Calu3 (cell line): Measurements from ENCODE around the gene LFNG. TPM values are rescaled to one million over a fixed set of nuclear protein-coding genes. Genes with fewer than 3 reads are reported as not detected.

Experiments used
- BruUV-seq: library from RNA; stranded (reverse); fragments of 400-500 nt; replicated peaks from 2 replicates; lab custom pipeline; 2021; lab: Mats Ljungman, UMichigan
- CTCF ChIA-PET: fragments of 300-600 bp; sonication (Branson Sonifier 250); formaldehyde crosslinking; loops from one replicate; lab custom pipeline; 2022; ENCODE audit warnings: antibody characterized with exemption; lab: Charles Lee
- DNase-seq: peaks from one replicate; pipeline ENCODE4 v3.0.0; 2022
- H3K27ac Mint-ChIP-seq: one replicate; pipeline ENCODE4 v1.8.0; 2022; ENCODE audit warnings: mixed read lengths; ENCODE audit not compliant: unreplicated experiment
- H3K27me3 Mint-ChIP-seq: one replicate; pipeline ENCODE4 v1.8.0; 2022; ENCODE audit warnings: mixed read lengths; ENCODE audit not compliant: unreplicated experiment
- H3K36me3 Mint-ChIP-seq: one replicate; pipeline ENCODE4 v1.8.0; 2022; ENCODE audit warnings: mild to moderate bottlenecking, moderate library complexity, mixed read lengths; ENCODE audit not compliant: insufficient read depth, unreplicated experiment
- H3K4me1 Mint-ChIP-seq: one replicate; pipeline ENCODE4 v1.8.0; 2022; ENCODE audit warnings: mild to moderate bottlenecking, low read depth, mixed read lengths; ENCODE audit not compliant: unreplicated experiment
- H3K4me3 Mint-ChIP-seq: one replicate; pipeline ENCODE4 v1.8.0; 2022; ENCODE audit warnings: mild to moderate bottlenecking, low read depth, moderate library complexity, mixed read lengths; ENCODE audit not compliant: unreplicated experiment
- H3K9me3 Mint-ChIP-seq: one replicate; pipeline ENCODE4 v1.8.0; 2022; ENCODE audit warnings: low read depth, mixed read lengths; ENCODE audit not compliant: unreplicated experiment
- CTCF ChIP-seq: fragments of 200-600 bp; IDR thresholded peaks from one replicate; pipeline ENCODE4 v1.8.0; 2022; ENCODE audit warnings: antibody characterized with exemption; ENCODE audit not compliant: unreplicated experiment
- intact Hi-C: fragments of 100-400 bp; cut with micrococcal nuclease; formaldehyde crosslinking; loops from one replicate; pipeline ENCODE4 v1.10.0; 2022; ENCODE audit not compliant: unreplicated experiment
- total RNA-seq: library from RNA; stranded (reverse); gene quantifications from 2 replicates; pipeline ENCODE4 v1.2.3, GENCODE V29; 2022

Gene LFNG
- total RNA-seq, 1 experiment from 2014 or later, result 59.1 TPM

GRCh38 chr7:2553831-2554581, 34.4 kb downstream of the LFNG start:
- Mint-ChIP-seq H3K27me3 (no peaks in the 10 kb centered on the region), H3K9me3 (no peaks in the 10 kb centered on the region), H3K36me3 (peaks cover 73% of the 10 kb centered on the region), H3K4me1 (peaks cover 31% of the 10 kb centered on the region), H3K4me3 (peak overlapping the region; percentile 93), H3K27ac (peak overlapping the region; percentile 93)
- no peak for DNase-seq
- CTCF ChIA-PET, result interaction anchor here (0.6 to 1.0 kb wide), 4 partner anchors 12 to 28 kb away, joined by 3 to 6 read pairs (median 3); no protein-coding TSS in a partner anchor
- intact Hi-C loops, result no loop called here
- TSS peak; percentile 35 for BruUV-seq
- TF ChIP-seq CTCF, result no peak

- BruUV-seq, result no TSS peak
- CTCF ChIA-PET, result interaction anchor here (0.6 to 1.0 kb wide), 3 partner anchors 12 to 28 kb away, joined by 3 read pairs; no protein-coding TSS in a partner anchor
- no peaks in the 10 kb centered on the region for H3K9me3 Mint-ChIP-seq
Measured at GRCh38 chr7:2554661-2555111, 35.1 kb downstream of the LFNG start.

GRCh38 chr7:2555121-2556052, 35.8 kb downstream of the LFNG start, which contains the start of gene BRAT1:
Gene BRAT1, minus strand, starts transcription at chr7:2555524. Its CDS starts 1,093 bp downstream, at chr7:2554431.
- peak; percentile 71 for TF ChIP-seq CTCF
- no TSS peak for BruUV-seq
- Mint-ChIP-seq H3K36me3 (peaks cover 81% of the 10 kb centered on the region), H3K27ac (peak within 1 kb of the TSS; percentile 93), H3K4me1 (peaks cover 38% of the 10 kb centered on the region), H3K4me3 (peak within 1 kb of the TSS; percentile 93), H3K9me3 (no peaks in the 10 kb centered on the region), H3K27me3 (no peaks in the 10 kb centered on the region)
- peak; percentile 99 for DNase-seq
- CTCF ChIA-PET, result interaction anchor here (0.6 to 1.2 kb wide), 7 partner anchors 17 to 994 kb away, joined by 3 to 12 read pairs (median 6); partner anchors contain the start of gene LFNG
- intact Hi-C loops, result loop anchor here (5.0 kb wide), 2 partner anchors 33 to 78 kb away; partner anchors contain the start of gene GRIFIN

More at GRCh38 chr7:2554661-2555111, 35.1 kb downstream of the LFNG start:
- Mint-ChIP-seq H3K4me3 (peak overlapping the region; percentile 93), H3K27ac (peak overlapping the region; percentile 93), H3K27me3 (no peaks in the 10 kb centered on the region), H3K4me1 (peaks cover 31% of the 10 kb centered on the region), H3K36me3 (peaks cover 80% of the 10 kb centered on the region)
- intact Hi-C loops, result loop anchor here (5.0 kb wide), 2 partner anchors 32 to 77 kb away; partner anchors contain the start of gene GRIFIN
- no peak for DNase-seq
- no peak for TF ChIP-seq CTCF
